ENCODE data around the gene GBGT1. TPM values are rescaled to one million over a fixed set of nuclear protein-coding genes. Genes with fewer than 3 reads are reported as not detected.

The GBGT1 gene
- polyA plus RNA-seq, 1 donor from 2014 or later = not detected

DNA sequence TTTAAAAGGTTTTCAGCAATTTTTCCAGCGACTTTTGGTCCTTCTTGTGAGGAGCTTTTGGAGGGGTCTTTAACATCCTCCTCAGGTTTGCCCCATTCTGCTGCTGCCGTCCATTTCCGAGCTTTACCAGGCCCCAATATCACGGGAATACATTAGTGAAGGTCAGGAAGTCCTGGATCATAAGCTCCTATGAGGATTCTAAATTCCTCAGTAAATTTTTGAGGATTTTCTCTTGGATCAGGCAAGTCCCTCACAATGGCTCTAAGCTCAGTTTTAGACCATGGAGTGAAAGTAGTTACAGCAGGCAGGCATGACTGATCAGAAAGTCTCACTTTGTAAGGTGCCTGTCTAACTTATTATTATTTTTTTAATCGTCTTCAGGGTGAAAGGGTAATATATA lies 17.2 kb upstream of the GBGT1 start:
- Histone ChIP-seq H4K20me1 (ENCODE audit: insufficient read depth) (no peaks in the 10 kb centered on the region), H3K4me3 (ENCODE audit: low read length) (no peak overlapping the region), H3K27ac (ENCODE audit: low read length) (no peak overlapping the region), H3K36me3 (ENCODE audit: insufficient read depth, low read length) (no peaks in the 10 kb centered on the region), H3K9ac (ENCODE audit: low read length) (no peak overlapping the region), H3K4me2 (ENCODE audit: low read length) (no peak overlapping the region), H3K27me3 (ENCODE audit: insufficient read depth, low read depth, low read length) (no peaks in the 10 kb centered on the region), H2AFZ (ENCODE audit: low read depth, low read length) (no peak overlapping the region), H3K9me2 (ENCODE audit: insufficient read depth, low read length) (no peaks in the 10 kb centered on the region), H3K79me2 (replicated peaks; ENCODE audit: insufficient read depth, low read length) (no peaks in the 10 kb centered on the region), H3F3A (ENCODE audit: insufficient read depth, low read length, poor library complexity, severe bottlenecking) (no peaks in the 10 kb centered on the region), H3K9me3 (ENCODE audit: low read length) (no peaks in the 10 kb centered on the region)
- TF ChIP-seq, protein P1, sequence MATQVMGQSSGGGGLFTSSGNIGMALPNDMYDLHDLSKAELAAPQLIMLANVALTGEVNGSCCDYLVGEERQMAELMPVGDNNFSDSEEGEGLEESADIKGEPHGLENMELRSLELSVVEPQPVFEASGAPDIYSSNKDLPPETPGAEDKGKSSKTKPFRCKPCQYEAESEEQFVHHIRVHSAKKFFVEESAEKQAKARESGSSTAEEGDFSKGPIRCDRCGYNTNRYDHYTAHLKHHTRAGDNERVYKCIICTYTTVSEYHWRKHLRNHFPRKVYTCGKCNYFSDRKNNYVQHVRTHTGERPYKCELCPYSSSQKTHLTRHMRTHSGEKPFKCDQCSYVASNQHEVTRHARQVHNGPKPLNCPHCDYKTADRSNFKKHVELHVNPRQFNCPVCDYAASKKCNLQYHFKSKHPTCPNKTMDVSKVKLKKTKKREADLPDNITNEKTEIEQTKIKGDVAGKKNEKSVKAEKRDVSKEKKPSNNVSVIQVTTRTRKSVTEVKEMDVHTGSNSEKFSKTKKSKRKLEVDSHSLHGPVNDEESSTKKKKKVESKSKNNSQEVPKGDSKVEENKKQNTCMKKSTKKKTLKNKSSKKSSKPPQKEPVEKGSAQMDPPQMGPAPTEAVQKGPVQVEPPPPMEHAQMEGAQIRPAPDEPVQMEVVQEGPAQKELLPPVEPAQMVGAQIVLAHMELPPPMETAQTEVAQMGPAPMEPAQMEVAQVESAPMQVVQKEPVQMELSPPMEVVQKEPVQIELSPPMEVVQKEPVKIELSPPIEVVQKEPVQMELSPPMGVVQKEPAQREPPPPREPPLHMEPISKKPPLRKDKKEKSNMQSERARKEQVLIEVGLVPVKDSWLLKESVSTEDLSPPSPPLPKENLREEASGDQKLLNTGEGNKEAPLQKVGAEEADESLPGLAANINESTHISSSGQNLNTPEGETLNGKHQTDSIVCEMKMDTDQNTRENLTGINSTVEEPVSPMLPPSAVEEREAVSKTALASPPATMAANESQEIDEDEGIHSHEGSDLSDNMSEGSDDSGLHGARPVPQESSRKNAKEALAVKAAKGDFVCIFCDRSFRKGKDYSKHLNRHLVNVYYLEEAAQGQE (IDR thresholded peaks at IDR 0.05; ENCODE audit: borderline replicate concordance) = no peak
- TF ChIP-seq, protein P2, sequence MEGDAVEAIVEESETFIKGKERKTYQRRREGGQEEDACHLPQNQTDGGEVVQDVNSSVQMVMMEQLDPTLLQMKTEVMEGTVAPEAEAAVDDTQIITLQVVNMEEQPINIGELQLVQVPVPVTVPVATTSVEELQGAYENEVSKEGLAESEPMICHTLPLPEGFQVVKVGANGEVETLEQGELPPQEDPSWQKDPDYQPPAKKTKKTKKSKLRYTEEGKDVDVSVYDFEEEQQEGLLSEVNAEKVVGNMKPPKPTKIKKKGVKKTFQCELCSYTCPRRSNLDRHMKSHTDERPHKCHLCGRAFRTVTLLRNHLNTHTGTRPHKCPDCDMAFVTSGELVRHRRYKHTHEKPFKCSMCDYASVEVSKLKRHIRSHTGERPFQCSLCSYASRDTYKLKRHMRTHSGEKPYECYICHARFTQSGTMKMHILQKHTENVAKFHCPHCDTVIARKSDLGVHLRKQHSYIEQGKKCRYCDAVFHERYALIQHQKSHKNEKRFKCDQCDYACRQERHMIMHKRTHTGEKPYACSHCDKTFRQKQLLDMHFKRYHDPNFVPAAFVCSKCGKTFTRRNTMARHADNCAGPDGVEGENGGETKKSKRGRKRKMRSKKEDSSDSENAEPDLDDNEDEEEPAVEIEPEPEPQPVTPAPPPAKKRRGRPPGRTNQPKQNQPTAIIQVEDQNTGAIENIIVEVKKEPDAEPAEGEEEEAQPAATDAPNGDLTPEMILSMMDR (IDR thresholded peaks at IDR 0.05; ENCODE audit: poor library complexity, severe bottlenecking) = no peak
- no peak for TF ChIP-seq SMC3 (conservative IDR thresholded peaks at IDR 0.05; ENCODE audit: poor library complexity)
- TF ChIP-seq TAF1 (IDR thresholded peaks at IDR 0.05; ENCODE audit: low read depth) = no peak
- TF ChIP-seq POLR2AphosphoS5 (IDR thresholded peaks at IDR 0.05) = no peak
- TF ChIP-seq MXI1 (conservative IDR thresholded peaks at IDR 0.05; ENCODE audit: poor library complexity, severe bottlenecking) = no peak
- TF ChIP-seq RAD21 (conservative IDR thresholded peaks at IDR 0.05) = no peak
- TF ChIP-seq EZH2 (IDR thresholded peaks at IDR 0.05; ENCODE audit: borderline replicate concordance, insufficient read depth, low read length, poor library complexity, severe bottlenecking) = no peak
- no peak for TF ChIP-seq EP300 (conservative IDR thresholded peaks at IDR 0.05; ENCODE audit: poor library complexity, severe bottlenecking)

DNA sequence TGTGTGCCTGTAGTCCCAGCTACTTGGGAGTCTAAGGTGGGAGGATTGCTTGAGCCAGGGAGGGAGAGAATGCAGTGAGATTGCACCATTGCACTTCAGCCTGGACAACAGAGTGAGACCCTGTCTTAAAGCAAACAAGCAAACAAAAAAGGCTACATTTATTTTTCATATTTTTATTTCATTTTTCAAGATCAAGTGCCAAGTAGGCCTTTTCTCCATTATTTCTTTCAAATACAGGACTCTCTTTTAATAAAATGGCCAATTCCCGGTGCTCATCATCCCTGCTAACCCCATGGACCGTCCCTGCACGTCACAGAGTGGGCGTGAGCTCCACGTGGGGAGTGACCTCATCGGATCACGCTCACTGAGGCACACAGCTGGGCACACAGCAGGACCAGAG lies 9.3 kb upstream of the GBGT1 start:
- no peaks in the 10 kb centered on the region for H3K9me2 ChIP-seq (ENCODE audit: insufficient read depth, low read length)
- no peaks in the 10 kb centered on the region for H4K20me1 ChIP-seq (ENCODE audit: insufficient read depth)
- H2AFZ ChIP-seq (ENCODE audit: low read depth, low read length) = no peak overlapping the region
- H3K79me2 ChIP-seq (replicated peaks; ENCODE audit: insufficient read depth, low read length) = no peaks in the 10 kb centered on the region
- H3K27me3 ChIP-seq (ENCODE audit: insufficient read depth, low read depth, low read length) = no peaks in the 10 kb centered on the region
- no peak overlapping the region for H3K4me2 ChIP-seq (ENCODE audit: low read length)
- H3K4me3 ChIP-seq (ENCODE audit: low read length) = no peak overlapping the region
- no peaks in the 10 kb centered on the region for H3K36me3 ChIP-seq (ENCODE audit: insufficient read depth, low read length)
- H3K27ac ChIP-seq (ENCODE audit: low read length) = no peak overlapping the region
- H3K9me3 ChIP-seq (ENCODE audit: low read length) = no peaks in the 10 kb centered on the region
- no peak for TF ChIP-seq RAD21 (conservative IDR thresholded peaks at IDR 0.05)
- TF ChIP-seq TAF1 (IDR thresholded peaks at IDR 0.05; ENCODE audit: low read depth) = no peak
- no peak for TF ChIP-seq POLR2AphosphoS5 (IDR thresholded peaks at IDR 0.05)
- TF ChIP-seq, protein P1 (IDR thresholded peaks at IDR 0.05; ENCODE audit: borderline replicate concordance) = no peak
- TF ChIP-seq SMC3 (conservative IDR thresholded peaks at IDR 0.05; ENCODE audit: poor library complexity) = no peak
- no peak for TF ChIP-seq EZH2 (IDR thresholded peaks at IDR 0.05; ENCODE audit: borderline replicate concordance, insufficient read depth, low read length, poor library complexity, severe bottlenecking)
- TF ChIP-seq EP300 (conservative IDR thresholded peaks at IDR 0.05; ENCODE audit: poor library complexity, severe bottlenecking) = no peak
- TF ChIP-seq MXI1 (conservative IDR thresholded peaks at IDR 0.05; ENCODE audit: poor library complexity, severe bottlenecking) = no peak
- TF ChIP-seq, protein P2 (IDR thresholded peaks at IDR 0.05; ENCODE audit: poor library complexity, severe bottlenecking) = no peak
- H3F3A ChIP-seq (ENCODE audit: insufficient read depth, low read length, poor library complexity, severe bottlenecking) = no peaks in the 10 kb centered on the region
- no peak overlapping the region for H3K9ac ChIP-seq (ENCODE audit: low read length)
